Neuron (in vitro differentiated cells): Measurements from ENCODE around the gene SH2B2.

Experiments used
- H2AFZ ChIP-seq: one replicate; pipeline ENCODE4 v1.6.1; 2013; ENCODE audit warnings: low read depth, mild to moderate bottlenecking, inconsistent platforms, low read length, moderate library complexity
- H3K27me3 ChIP-seq: one replicate; pipeline ENCODE4 v1.6.1; 2013; ENCODE audit warnings: low read length; ENCODE audit not compliant: insufficient read depth
- H3K36me3 ChIP-seq: one replicate; pipeline ENCODE4 v1.6.1; 2013; ENCODE audit warnings: low read length; ENCODE audit not compliant: insufficient read depth
- H3K4me1 ChIP-seq: one replicate; pipeline ENCODE4 v1.6.1; 2013; ENCODE audit warnings: low read length; ENCODE audit not compliant: insufficient read depth
- H3K4me3 ChIP-seq: 2 replicates; pipeline ENCODE4 v1.5.1; 2013; ENCODE audit warnings: mild to moderate bottlenecking, low read length, moderate library complexity
- H3K9me3 ChIP-seq: one replicate; pipeline ENCODE4 v1.6.1; 2013; ENCODE audit warnings: low read length

The SH2B2 gene

GRCh38 chr7:102272917-102273748 is 13.5 kb upstream of the SH2B2 start:
- H3K27me3 ChIP-seq: no peaks in the 10 kb centered on the region
- H3K4me3 ChIP-seq: no peak overlapping the region
- no peaks in the 10 kb centered on the region for H3K9me3 ChIP-seq
- no peak overlapping the region for H2AFZ ChIP-seq
- H3K36me3 ChIP-seq: no peaks in the 10 kb centered on the region
- no peaks in the 10 kb centered on the region for H3K4me1 ChIP-seq

- H3K9me3 ChIP-seq: no peaks in the 10 kb centered on the region
- H3K4me3 ChIP-seq: no peak overlapping the region
- no peaks in the 10 kb centered on the region for H3K36me3 ChIP-seq
- no peaks in the 10 kb centered on the region for H3K4me1 ChIP-seq
- H2AFZ ChIP-seq: no peak overlapping the region
- no peaks in the 10 kb centered on the region for H3K27me3 ChIP-seq
Observed at GRCh38 chr7:102273749-102274712, 12.6 kb upstream of the SH2B2 start.

GRCh38 chr7:102275123-102275703 is 11.5 kb upstream of the SH2B2 start:
- Histone ChIP-seq H3K4me3 (no peak overlapping the region), H3K9me3 (no peaks in the 10 kb centered on the region)

GRCh38 chr7:102277901-102278300 is 8.8 kb upstream of the SH2B2 start:
- Histone ChIP-seq H3K36me3 (no peaks in the 10 kb centered on the region), H3K9me3 (no peaks in the 10 kb centered on the region), H3K27me3 (no peaks in the 10 kb centered on the region), H3K4me3 (no peak overlapping the region), H2AFZ (no peak overlapping the region), H3K4me1 (peaks cover 3% of the 10 kb centered on the region)

More at GRCh38 chr7:102275123-102275703, 11.5 kb upstream of the SH2B2 start:
- Histone ChIP-seq H3K27me3 (no peaks in the 10 kb centered on the region), H3K4me1 (peaks cover 3% of the 10 kb centered on the region), H2AFZ (no peak overlapping the region), H3K36me3 (no peaks in the 10 kb centered on the region)

DNA sequence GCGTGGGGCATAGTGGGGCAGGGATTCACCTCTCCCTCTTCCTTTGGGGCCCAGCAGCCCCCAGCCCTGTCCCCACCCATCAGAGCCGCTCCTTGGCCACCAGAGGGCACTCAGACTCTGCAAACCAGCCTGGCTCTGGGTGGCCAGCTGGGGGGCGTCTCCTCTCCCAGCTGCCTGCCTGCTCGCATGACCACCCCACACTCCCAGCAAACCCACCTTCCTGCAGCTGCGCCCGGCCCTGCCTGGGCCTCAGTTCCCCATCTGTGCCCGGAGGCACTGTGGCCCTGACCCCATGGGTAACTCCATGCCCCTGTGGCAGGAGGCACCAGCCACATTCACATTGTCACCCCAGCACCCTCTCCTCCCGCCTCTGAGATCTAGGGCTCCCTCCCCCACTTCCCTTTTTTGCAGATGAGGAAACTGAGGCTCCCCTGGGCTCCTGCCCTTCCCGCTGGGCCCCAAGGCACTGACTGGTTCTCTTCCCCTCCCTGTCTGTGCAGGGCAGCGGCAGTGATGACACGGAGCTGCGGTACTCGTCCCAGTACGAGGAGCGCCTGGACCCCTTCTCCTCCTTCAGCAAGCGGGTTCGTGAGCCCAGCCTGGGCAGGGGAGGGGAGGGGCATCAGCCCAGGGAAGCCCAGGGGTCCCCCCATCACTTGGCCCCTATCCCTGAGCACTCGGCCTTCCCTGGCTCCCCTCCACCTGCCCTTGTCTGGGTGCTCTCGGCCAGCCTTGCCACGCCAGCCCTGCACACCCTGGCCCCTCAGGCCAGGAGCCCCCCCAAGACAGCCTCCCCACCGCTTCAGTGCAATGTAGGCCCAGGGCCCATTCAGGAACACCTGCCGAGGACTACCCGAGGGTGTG is 6.9 kb upstream of the SH2B2 start:
- peaks cover 3% of the 10 kb centered on the region for H3K4me1 ChIP-seq

GRCh38 chr7:102280521-102280920 is 6.1 kb upstream of the SH2B2 start:
- Histone ChIP-seq H3K27me3 (no peaks in the 10 kb centered on the region), H3K36me3 (no peaks in the 10 kb centered on the region), H3K9me3 (no peaks in the 10 kb centered on the region), H2AFZ (no peak overlapping the region), H3K4me3 (no peak overlapping the region), H3K4me1 (peaks cover 6% of the 10 kb centered on the region)

More for the DNA sequence above, 6.9 kb upstream of the SH2B2 start:
- H2AFZ ChIP-seq: no peak overlapping the region
- no peaks in the 10 kb centered on the region for H3K9me3 ChIP-seq
- H3K4me3 ChIP-seq: no peak overlapping the region
- H3K36me3 ChIP-seq: no peaks in the 10 kb centered on the region
- no peaks in the 10 kb centered on the region for H3K27me3 ChIP-seq

- Histone ChIP-seq H2AFZ (no peak overlapping the region), H3K9me3 (no peaks in the 10 kb centered on the region), H3K4me3 (no peak overlapping the region), H3K27me3 (no peaks in the 10 kb centered on the region), H3K4me1 (peaks cover 16% of the 10 kb centered on the region), H3K36me3 (no peaks in the 10 kb centered on the region)
Observed at GRCh38 chr7:102281785-102282184, 4.9 kb upstream of the SH2B2 start.

DNA sequence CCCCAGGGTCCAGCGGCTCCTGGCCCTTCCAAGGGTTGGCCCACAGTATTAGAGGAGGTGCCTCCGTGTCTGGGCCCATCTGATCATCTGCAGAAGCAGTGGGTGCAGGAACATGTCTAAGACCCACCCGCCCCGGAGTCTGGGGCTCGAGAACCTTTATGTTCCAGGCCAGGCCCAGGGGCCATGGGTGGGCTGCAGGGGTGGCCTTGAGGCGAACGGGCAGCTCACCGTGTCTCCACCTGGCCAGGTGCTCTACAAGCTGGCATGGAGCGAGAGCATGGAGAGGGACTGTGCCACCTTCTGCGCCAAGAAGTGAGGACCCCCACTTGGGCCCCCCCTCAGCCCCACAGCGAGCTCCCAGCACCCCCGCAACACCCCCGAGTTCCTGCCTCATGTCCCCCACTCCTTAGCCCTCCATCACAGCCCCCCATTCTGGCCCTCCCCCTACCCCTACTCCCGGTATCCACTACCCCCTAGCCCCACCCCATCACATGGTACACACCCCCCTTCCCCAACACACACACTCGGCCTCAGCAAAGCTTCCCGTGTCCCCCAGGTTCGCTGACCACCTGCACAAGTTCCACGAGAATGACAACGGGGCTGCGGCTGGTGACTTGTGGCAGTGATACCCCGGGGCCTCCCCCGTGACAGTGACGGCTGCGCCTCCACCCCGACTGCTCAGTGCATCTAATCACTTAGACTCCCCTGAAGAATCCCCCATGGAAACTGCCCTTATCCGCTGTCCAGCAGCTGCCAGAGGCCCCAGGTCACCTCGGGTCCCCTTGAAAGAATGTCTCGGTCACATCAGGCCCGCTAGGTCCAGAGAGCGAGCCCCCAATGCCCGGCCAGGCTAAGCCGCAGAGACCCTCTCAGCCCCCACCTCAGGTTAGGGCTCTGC is 4.0 kb upstream of the SH2B2 start:
- Histone ChIP-seq H3K9me3 (no peaks in the 10 kb centered on the region), H3K36me3 (no peaks in the 10 kb centered on the region), H2AFZ (no peak overlapping the region), H3K4me1 (peaks cover 18% of the 10 kb centered on the region), H3K27me3 (no peaks in the 10 kb centered on the region), H3K4me3 (no peak overlapping the region)

DNA sequence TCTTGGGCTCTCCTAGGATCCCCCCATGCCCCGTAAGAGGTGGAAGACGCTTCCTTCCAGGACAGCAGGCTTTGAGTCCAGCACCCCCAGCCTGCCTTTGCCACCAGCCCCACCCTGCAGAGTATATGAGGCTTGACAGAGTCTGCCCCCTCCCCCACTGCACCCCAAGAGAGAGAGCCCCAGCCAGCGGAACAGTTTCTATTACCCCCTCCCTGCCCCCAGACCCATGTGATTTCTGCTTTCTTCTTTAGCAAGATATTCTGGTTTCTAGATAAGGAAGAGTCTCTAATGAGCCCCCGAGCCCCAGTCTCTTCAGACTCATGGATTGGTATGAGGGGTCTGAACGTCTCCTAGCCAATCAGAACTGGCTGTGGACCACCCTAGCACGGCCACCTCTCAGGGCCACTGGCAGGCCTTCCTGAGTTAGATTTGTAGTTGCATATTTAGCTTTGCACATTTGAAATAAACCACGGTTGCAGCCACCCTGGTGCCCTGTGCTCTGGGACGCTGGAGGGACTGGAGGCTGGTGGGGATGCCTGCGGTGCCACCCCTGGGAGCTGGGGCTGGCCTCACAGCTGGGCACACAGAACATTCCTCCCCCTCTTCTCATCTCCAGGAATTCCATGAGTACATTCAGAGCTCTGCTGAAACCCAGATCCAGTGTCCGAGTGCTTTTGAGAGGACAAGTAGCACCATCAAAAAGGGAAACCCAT is 3.0 kb upstream of the SH2B2 start:
- Histone ChIP-seq H3K27me3 (no peaks in the 10 kb centered on the region), H3K4me3 (no peak overlapping the region), H3K4me1 (peaks cover 26% of the 10 kb centered on the region), H3K9me3 (no peaks in the 10 kb centered on the region), H3K36me3 (no peaks in the 10 kb centered on the region), H2AFZ (no peak overlapping the region)

GRCh38 chr7:102284399-102284798 is 2.3 kb upstream of the SH2B2 start:
- no peaks in the 10 kb centered on the region for H3K9me3 ChIP-seq
- peaks cover 24% of the 10 kb centered on the region for H3K4me1 ChIP-seq
- no peaks in the 10 kb centered on the region for H3K36me3 ChIP-seq
- H2AFZ ChIP-seq: no peak overlapping the region
- H3K27me3 ChIP-seq: no peaks in the 10 kb centered on the region
- no peak overlapping the region for H3K4me3 ChIP-seq

DNA sequence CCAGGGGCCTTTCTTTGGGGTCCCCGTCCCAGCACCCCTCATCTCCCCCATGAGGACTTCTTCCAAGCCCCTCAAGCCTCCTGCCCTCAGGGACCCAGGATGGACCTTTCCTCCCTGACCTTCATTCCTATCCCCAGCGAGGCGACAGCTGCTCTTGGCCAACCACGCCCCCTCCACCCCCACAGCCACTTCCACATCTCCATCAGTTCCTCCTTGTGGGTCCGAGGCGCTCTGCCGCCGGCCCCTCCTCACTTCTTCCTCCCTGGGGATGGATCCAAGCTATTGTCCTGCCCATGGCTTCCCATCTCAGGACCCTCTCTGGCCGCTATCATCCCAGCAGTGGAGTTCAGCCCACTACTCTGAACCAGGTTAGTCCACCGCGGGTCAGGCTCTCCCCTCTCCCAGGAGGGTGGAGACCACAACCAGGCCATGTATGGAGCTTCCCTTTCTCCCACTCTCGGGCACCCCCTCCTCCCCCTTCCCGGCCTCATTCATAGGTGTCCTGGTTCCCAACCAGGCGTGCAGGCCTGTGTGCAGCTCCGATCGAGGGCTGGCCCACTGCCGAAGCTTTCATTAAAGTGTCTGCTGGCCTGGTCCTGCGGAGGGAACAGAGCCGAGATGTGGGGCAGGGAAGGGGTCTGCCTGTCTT is 1.7 kb upstream of the SH2B2 start:
- no peak overlapping the region for H3K4me3 ChIP-seq
- peaks cover 23% of the 10 kb centered on the region for H3K4me1 ChIP-seq
- H3K36me3 ChIP-seq: no peaks in the 10 kb centered on the region
- no peak overlapping the region for H2AFZ ChIP-seq
- no peaks in the 10 kb centered on the region for H3K27me3 ChIP-seq
- H3K9me3 ChIP-seq: no peaks in the 10 kb centered on the region
